Astrocyte of the cerebellum (primary cell): Measurements from ENCODE around the gene MACC1.

Experiments
- DNase-seq: peaks from one replicate; pipeline ENCODE4 v3.0.0-alpha.2; 2011; ENCODE audit warnings: low read depth
- H3K4me3 ChIP-seq: 2 replicates; pipeline ENCODE4 v1.5.1; 2011; ENCODE audit warnings: mild to moderate bottlenecking, low read depth, low read length, moderate library complexity
- CTCF ChIP-seq: IDR thresholded peaks from 2 replicates; pipeline ENCODE4 v1.5.1; 2012; ENCODE audit warnings: low read length, low read depth, moderate library complexity, mild to moderate bottlenecking; ENCODE audit errors: missing control alignments
- in situ Hi-C: cut with HindIII; loops from 2 replicates; pipeline ENCODE4 v1.10.0; 2017; ENCODE audit warnings: low sequenced_read_pairs

MACC1 gene

GRCh38 chr7:20165146-20165510 lies 52.1 kb downstream of the MACC1 start:
- no peak overlapping the region for H3K4me3 ChIP-seq
- peak; percentile 87 for DNase-seq
- in situ Hi-C loops: no loop called here
- TF ChIP-seq CTCF: no peak

GRCh38 chr7:20164425-20165145 lies 52.6 kb downstream of the MACC1 start:
- peak; percentile 84 for DNase-seq
- TF ChIP-seq CTCF: no peak
- in situ Hi-C loops: no loop called here
- no peak overlapping the region for H3K4me3 ChIP-seq

- DNase-seq: no peak
- in situ Hi-C loops: no loop called here
- H3K4me3 ChIP-seq: no peak overlapping the region
- no peak for TF ChIP-seq CTCF
Observed at GRCh38 chr7:20162665-20163064, 54.5 kb downstream of the MACC1 start.

GRCh38 chr7:20159226-20159747 lies 57.9 kb downstream of the MACC1 start:
- DNase-seq: no peak
- no peak overlapping the region for H3K4me3 ChIP-seq
- in situ Hi-C loops: no loop called here
- no peak for TF ChIP-seq CTCF

- no peak for TF ChIP-seq CTCF
- DNase-seq: no peak
- in situ Hi-C loops: no loop called here
- H3K4me3 ChIP-seq: no peak overlapping the region
Observed at GRCh38 chr7:20158684-20159083, 58.5 kb downstream of the MACC1 start.

- H3K4me3 ChIP-seq: no peak overlapping the region
- in situ Hi-C loops: no loop called here
Observed at GRCh38 chr7:20157456-20157855, 59.7 kb downstream of the MACC1 start.

More at GRCh38 chr7:20157456-20157855, 59.7 kb downstream of the MACC1 start:
- DNase-seq: no peak
- no peak for TF ChIP-seq CTCF
